Measurements from ENCODE around the gene LSAMP. TPM values are rescaled to one million over a fixed set of nuclear protein-coding genes. Genes with fewer than 3 reads are reported as not detected.

LSAMP gene
- total RNA-seq, 2 donors from 2014 or later, result 1.9 to 5.4 TPM

DNA sequence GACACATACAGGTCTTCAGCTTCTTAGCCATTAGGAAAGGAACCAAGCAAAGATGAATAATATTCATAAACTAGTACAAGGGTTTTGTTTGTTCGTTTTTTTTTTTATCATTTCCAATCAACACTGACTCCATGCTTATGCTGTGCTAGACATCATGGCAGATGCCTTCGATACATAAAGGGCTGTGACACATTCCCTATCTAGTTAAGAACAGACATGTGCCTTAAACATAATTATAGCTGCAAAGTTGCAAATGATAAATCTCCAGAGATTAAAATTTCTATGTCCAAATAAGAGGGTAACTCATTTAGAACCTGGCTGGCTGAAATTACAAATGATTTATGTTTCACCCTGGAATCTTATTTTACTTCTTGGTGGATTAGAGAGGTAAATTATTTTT is 386.4 kb downstream of the LSAMP start:
- DNase-seq (ENCODE audit: low spot score) (no peak), ATAC-seq (ENCODE audit: insufficient number of reproducible peaks, low FRiP score, low read depth) (no peak)
- Histone ChIP-seq H3K27ac (no peak overlapping the region), H3K4me3 (no peak overlapping the region), H3K27me3 (replicated peaks; ENCODE audit: insufficient read depth) (no peaks in the 10 kb centered on the region), H3K4me1 (ENCODE audit: control insufficient read depth in 1 of 2, low read depth in 2 of 2) (no peaks in the 10 kb centered on the region), H3K9me3 (no peaks in the 10 kb centered on the region), H3K36me3 (no peaks in the 10 kb centered on the region)
- TF ChIP-seq, protein P1, sequence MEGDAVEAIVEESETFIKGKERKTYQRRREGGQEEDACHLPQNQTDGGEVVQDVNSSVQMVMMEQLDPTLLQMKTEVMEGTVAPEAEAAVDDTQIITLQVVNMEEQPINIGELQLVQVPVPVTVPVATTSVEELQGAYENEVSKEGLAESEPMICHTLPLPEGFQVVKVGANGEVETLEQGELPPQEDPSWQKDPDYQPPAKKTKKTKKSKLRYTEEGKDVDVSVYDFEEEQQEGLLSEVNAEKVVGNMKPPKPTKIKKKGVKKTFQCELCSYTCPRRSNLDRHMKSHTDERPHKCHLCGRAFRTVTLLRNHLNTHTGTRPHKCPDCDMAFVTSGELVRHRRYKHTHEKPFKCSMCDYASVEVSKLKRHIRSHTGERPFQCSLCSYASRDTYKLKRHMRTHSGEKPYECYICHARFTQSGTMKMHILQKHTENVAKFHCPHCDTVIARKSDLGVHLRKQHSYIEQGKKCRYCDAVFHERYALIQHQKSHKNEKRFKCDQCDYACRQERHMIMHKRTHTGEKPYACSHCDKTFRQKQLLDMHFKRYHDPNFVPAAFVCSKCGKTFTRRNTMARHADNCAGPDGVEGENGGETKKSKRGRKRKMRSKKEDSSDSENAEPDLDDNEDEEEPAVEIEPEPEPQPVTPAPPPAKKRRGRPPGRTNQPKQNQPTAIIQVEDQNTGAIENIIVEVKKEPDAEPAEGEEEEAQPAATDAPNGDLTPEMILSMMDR (IDR thresholded peaks at IDR 0.05), result no peak

DNA sequence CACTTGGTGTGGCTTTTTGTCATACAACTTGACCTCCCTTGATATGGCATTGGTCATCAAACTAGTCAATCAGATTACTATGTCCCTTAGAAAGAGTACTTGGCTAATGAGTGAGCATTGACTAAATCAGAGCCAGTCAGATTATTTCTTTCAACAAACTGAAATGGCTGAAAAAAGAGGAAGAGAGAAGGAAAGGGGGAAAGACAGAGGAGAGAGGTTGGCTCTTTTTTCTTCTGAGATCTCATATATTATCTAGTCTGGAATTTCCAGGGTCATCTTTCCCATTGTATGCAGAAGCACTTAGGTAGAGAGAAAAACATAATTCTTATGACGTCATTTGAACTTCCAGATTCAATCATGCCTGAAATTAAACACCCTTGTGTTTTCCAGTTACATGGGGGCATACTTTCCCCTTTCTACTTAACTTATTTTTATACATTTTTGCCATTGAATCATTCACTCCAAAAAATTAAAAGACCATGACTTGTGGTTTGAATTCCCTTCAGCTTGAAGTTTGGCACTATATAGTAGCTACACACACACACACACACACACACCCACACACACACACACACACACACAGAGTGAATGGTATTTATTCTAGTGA is 387.8 kb downstream of the LSAMP start:
- Histone ChIP-seq H3K9me3 (no peaks in the 10 kb centered on the region), H3K4me3 (no peak overlapping the region), H3K27me3 (replicated peaks; ENCODE audit: insufficient read depth) (no peaks in the 10 kb centered on the region), H3K4me1 (ENCODE audit: control insufficient read depth in 1 of 2, low read depth in 2 of 2) (no peaks in the 10 kb centered on the region), H3K27ac (no peak overlapping the region), H3K36me3 (no peaks in the 10 kb centered on the region)
- TF ChIP-seq, protein P1 (IDR thresholded peaks at IDR 0.05), result no peak
- no peak for DNase-seq (ENCODE audit: low spot score)
- no peak for ATAC-seq (ENCODE audit: insufficient number of reproducible peaks, low FRiP score, low read depth)

DNA sequence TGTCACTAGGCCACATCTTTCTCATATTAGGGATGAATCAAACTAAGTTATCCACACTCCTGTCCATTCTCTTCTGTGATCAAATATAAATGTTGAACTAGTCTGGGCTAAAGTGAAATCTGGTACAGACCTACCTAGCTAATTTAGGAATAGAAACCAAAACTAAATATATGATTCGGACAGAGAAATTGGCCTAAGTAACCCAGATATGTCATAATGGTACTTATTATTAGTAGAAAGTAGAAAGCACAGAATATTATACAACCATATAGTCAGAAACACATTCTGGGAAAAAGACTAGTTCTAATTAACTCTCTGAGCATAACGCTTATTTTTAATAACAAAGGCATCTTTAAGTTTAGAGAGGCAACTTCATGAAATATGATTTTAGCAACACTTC is 389.0 kb downstream of the LSAMP start:
- Histone ChIP-seq H3K27ac (no peak overlapping the region), H3K4me1 (ENCODE audit: control insufficient read depth in 1 of 2, low read depth in 2 of 2) (no peaks in the 10 kb centered on the region), H3K36me3 (no peaks in the 10 kb centered on the region), H3K4me3 (no peak overlapping the region), H3K27me3 (replicated peaks; ENCODE audit: insufficient read depth) (no peaks in the 10 kb centered on the region), H3K9me3 (no peaks in the 10 kb centered on the region)
- TF ChIP-seq, protein P1 (IDR thresholded peaks at IDR 0.05), result no peak
- DNase-seq (ENCODE audit: low spot score) (no peak), ATAC-seq (ENCODE audit: insufficient number of reproducible peaks, low FRiP score, low read depth) (no peak)

DNA sequence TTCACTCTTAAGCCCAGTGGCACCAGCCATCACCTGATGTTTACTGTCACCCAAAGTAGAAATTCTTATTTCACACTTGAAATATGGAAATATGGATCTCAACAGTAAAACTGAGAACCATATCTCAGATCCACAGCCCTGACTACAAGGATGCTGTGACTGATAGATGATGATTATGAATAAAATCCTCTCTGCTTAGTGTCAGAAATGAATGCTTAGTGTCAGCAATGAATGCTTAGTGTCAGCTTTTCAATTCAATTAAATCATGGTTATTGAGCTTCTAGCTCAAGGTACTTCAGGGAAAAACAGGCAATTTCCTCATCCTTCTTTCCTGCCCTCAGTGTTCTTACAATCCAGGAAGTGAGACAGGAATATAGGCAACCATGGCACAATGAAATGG is 392.3 kb downstream of the LSAMP start:
- Histone ChIP-seq H3K27me3 (replicated peaks; ENCODE audit: insufficient read depth) (no peaks in the 10 kb centered on the region), H3K9me3 (no peaks in the 10 kb centered on the region), H3K4me3 (no peak overlapping the region), H3K27ac (no peak overlapping the region), H3K4me1 (ENCODE audit: control insufficient read depth in 1 of 2, low read depth in 2 of 2) (no peaks in the 10 kb centered on the region), H3K36me3 (no peaks in the 10 kb centered on the region)
- TF ChIP-seq, protein P1 (IDR thresholded peaks at IDR 0.05), result no peak
- ATAC-seq (ENCODE audit: insufficient number of reproducible peaks, low FRiP score, low read depth) (no peak), DNase-seq (ENCODE audit: low spot score) (no peak)

DNA sequence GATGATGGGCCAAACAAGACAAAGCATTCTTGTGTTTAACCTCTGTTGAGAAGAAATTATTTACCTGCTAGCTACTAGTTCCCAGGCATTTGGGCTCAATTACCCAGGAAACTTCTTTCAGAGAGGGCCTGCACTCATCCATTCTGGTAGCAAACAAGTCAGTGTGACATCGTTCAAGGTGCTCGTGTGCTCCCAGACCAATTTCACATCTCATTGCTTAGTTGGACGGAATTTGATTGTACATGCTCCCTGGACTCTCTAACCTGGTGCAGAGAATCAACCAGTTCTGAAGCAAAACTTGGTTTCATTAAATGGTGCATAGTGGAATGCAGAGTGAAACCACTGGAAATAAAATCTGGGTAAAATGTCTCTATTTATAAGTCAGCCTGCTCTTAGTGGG is 392.7 kb downstream of the LSAMP start:
- Histone ChIP-seq H3K4me1 (ENCODE audit: control insufficient read depth in 1 of 2, low read depth in 2 of 2) (no peaks in the 10 kb centered on the region), H3K4me3 (no peak overlapping the region), H3K9me3 (no peaks in the 10 kb centered on the region), H3K36me3 (no peaks in the 10 kb centered on the region), H3K27me3 (replicated peaks; ENCODE audit: insufficient read depth) (no peaks in the 10 kb centered on the region), H3K27ac (no peak overlapping the region)
- DNase-seq (ENCODE audit: low spot score) (no peak), ATAC-seq (ENCODE audit: insufficient number of reproducible peaks, low FRiP score, low read depth) (no peak)
- TF ChIP-seq, protein P1 (IDR thresholded peaks at IDR 0.05), result no peak
